CD4-positive, alpha-beta T cell treated with Interleukin-17A for 4 hours (primary cell): ENCODE data around the gene FRAT1.
"Not testable (repeated sequence)": the region's sequence is repeated elsewhere in the genome, so short reads cannot be mapped to it uniquely, and the experiment has no call there.

Source experiments
- DNase-seq: peaks from one replicate; pipeline ENCODE4 v3.0.0-alpha.2; 2020; ENCODE audit warnings: mixed read lengths

FRAT1 gene

DNA sequence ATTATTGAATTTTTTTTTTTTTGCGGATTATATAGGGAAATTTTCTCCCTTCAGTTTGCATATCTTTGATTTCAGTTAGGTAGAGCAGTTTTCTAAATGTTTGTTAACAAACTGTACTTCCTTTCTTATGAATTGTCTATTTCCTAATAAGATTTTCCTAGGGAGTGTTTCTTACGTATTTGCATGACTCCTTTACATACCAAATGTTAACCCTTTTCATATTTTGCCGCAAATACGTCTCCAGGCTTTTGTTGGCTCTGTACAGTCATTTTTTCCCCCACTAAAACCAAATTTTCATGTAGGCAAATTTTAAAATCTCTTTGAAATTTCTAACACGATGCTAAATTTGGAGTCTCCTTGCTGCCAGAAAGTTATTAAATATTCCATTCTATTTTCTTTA lies 17.4 kb downstream of the FRAT1 start:
- DNase-seq: no peak

DNA sequence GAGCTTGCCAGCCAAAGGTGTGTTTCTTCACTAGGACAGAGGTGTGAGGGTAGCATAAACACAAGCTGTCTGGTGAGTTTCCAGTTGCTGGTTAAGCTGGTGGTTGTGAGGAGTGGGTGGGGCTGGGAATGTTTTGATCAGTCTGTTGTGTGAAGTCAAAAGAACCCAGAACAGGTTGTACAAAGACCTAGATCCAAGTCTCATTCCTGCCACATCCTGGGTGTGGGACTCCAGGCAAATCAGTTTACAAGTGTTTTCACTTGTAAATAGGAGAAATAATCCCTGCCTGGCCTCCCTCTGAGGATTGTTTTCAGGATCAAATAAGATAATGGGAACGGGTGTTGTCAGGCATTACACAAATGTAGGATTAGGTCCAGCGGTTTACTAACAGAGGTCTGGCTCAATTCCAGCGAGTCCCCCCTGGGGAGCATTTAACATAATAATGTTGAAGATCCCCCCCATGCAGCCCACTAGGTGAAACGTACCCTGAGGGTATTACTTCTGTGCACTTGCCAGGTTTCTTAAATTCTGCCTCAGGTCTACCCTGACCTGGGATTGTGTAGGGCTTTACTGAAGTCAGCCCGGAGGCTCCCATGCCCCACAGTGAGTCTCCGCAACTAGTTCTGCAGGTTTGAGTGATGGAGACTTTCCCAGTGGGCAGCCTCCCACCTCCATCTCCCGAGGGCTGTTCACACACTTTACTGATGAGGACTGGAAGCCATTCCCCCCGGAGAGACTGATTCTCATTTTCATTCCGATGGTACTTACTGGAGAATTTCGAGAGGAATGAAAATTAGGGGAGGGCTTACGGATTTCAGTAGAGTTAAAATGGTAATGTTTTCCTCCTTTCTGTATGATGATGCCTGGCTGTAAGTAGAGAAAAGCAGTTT lies 18.1 kb downstream of the FRAT1 start:
- no peak for DNase-seq

DNA sequence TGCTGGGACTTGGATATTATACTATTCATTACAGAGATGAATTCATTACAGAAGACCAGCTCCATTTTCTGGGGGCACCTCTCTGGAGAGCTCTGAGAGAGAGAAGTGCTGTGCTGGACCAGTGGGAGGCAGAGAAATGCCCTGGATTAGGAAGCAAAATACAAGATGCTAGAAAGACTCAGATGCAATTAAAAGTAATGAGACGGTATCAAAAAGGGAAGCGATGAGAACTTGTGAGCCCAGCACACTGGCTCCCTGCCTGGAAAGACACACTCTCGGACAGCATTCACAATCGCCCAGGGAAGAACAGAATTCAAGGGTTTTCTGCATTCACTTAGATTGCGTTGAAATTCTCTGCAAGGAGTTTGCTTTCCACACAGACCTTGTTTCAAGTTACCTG lies 19.0 kb downstream of the FRAT1 start:
- DNase-seq: no peak

DNA sequence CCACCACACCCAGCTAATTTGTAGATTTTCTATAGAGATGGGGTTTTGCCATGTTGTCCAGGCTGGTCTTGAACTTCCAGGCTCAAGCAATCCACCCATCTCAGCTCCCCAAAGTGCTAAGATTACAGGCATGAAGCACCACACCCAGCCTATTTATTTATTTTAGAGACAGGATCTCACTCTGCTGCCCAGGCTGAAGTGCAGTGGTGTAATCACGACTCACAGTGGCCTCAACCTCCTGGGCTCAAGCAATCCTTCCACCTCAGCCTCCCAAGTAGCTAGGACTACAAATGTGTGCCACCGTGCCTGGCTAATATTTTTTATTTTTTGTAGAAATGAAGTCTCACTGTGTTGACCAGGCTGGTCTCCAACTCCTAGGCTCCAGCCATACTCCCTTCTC lies 22.3 kb downstream of the FRAT1 start:
- no peak for DNase-seq

DNA sequence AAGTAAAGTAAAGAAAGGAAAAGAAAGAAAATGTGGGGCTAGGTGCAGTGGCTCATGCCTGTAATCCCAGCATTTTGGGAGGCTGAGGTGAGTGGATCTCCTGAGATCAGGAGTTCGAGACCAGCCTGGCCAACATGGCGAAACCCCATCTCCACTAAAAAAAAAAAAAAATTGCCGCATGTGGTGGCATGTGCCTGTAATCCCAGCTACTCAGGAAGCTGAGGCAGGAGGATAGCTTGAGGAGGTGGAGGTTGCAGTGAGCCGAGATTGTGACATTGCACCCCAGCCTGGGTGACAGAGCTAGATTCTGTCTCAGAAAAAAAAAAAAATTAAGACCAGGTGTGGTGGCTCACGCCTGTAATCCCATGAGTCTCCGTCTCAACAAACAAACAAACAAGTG lies 24.6 kb downstream of the FRAT1 start:
- DNase-seq: not testable (repeated sequence)

DNA sequence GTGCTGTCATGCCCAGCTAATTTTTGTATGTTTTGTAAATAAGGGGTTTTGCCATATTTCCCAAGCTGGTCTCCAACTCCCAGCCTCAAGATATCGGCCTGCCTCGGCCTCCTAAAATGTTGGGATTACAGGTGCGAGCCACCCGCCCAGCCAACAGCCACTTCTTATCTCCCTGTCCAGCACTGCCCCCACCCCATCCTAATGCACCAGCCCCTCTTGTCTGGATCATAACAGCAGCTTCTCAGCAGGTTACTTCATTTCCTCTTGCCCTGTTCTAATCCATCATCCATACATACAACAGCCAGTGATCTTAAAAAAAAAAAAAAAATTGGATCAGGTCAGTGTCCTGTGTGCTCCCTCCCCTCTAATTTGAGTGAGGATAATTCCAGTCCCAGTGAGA lies 28.2 kb downstream of the FRAT1 start:
- DNase-seq: no peak

DNA sequence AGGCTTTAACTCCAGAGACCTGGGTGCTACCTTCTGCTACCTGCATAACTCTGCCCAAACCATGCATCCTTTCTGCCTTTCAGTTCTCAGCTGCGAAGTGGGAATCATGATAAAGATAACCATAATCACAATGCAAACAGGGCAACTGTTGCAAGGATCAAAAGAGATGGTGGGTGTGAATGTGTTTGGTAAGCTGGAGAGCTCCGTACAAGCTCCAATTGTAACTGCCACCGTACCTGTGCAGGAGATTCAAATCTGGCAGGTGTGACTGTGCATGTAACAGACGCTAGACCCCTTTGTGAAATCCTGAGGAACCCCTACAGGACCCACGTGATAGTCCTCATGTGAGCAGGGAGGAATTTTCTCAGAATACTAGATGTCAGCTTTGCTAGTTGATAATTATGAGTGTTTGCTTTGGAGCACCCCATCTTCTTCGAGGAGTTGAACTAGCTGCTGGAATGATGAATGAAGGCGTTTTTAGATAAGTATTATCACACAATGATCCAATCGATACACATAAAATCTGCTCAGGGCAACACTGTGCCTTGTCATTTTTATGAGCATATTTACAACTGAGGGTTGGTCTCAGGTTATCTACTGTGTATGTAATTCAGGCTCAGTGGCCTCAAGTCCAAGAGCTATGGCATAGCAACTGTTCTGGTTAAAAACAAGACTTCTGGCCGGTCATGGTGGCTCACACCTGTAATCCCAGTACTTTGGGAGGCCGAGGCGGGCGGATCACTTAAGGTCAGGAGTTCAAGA lies 30.9 kb downstream of the FRAT1 start:
- no peak for DNase-seq

DNA sequence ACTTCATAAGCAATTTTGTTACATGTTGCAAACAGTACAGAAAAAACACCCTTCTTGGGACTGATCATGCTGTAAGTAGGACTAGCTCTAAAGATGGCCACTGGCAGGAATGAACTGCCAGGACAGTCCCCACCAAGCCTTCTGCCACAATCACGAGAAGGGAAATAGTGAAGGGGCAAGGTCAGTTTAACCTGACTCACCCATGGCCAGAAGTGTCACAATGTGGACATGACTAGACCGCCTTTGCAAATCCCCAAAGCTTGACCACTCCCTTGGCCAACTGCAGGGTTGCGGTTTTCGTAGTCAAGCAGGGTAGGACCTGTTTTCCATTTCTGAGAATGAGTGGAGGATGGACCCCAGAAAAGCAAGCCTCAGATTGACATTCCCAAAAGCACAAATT lies 34.9 kb downstream of the FRAT1 start:
- DNase-seq: no peak

DNA sequence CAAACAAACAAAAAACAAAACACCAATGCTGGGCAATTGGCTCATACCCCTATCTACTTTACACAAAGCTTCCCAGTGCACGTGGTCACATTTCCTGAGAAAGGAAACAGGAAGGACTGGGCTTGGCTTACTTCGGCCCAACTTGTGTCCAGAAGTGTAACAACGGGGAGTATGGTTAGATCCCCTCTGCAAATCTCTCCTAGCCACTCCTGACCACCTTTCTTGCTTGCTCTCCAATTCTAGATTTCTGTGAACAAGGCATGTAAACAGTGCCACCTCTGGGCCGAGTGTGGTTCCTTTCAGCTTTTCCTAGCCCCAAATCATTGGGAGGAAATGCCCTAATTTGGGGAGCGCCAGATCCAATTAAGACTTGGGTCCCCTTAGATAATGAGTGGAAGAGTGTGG lies 36.5 kb downstream of the FRAT1 start:
- DNase-seq: peak; percentile 45

DNA sequence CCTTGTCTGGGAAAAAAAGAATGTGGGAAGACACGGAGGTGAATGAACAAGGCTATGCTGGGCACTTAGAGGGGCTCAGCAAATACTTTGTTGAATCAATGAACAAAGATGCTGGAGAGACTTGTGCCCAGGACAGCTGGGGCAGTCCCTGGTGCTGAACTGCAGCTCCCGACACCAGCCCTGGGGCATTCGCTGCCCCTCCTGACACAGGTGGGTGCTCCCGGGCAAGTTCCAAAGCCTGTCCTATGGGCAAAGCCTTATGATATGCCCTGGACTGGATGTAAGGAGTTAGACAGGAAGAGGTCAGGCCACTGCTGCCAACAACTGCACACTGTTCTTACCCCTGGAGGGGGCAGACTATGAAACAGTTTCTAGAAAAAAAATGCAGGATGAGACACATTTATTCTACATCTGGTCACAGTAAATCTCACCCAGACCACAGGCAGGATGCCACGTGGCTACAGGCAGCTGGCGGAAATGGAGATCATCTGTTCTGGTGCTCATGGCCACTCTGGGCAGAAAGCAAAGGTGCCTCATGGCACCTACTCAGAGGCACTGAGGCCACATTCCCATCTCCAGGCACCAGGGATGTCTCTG lies 37.3 kb downstream of the FRAT1 start:
- DNase-seq: no peak

DNA sequence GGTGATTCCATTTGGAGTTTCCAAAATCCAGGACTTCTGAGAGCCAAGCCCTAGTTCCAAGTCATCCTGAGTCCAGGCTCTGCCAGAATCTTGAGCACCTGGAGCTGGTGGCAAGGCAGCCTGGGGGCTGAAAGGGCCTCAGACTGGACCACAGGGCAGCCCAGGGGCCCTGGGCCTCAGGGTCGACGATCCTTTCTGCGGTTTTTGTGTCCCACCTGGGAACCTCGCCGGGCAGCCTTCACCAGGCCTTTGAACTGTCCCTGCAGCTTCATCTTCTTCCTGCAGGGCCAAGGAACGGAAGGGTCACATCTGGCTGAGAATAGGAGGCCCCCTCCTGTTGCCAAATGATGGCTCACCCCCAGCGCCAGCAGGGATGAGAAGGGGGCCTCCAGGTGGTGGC lies 37.8 kb downstream of the FRAT1 start:
- DNase-seq: no peak

DNA sequence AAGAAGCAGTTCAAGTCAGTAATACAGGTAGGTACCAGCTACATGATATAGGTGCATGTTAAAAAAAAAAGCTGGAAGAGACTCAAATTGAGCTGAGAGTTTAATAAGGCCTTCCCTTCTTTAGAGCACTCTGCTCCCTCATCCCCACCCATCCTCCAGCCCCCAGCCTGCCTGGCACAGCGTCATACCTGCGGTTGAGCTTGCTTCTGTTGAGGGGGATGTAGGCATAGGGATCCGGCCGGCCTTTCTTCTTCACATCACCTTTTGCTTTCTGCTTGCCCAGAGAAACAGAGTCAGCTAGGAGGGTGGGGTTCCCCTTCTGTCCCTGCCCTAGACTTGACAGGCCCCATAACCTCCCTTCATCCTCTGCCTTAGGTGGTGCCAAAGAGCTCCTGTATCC lies 39.3 kb downstream of the FRAT1 start:
- no peak for DNase-seq

DNA sequence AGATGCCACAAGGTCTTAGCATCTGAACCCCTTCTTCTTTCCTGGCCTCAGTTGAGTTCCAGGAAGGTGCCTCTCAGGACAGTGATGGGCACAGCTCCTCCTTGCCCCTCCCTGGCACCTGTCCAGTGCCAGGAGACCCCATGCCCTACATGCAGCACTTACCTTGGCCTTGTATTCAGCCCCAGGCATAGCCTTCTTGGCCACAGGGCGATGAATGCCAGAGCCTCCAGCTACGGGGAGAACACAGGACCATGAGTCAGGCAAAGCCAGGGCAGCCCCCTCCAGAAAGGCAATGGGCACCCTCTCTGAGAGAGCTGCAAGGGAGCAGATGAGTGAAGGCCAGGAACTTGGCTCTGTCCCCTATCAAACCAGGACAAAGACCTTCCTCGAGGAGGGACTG lies 39.7 kb downstream of the FRAT1 start:
- no peak for DNase-seq

DNA sequence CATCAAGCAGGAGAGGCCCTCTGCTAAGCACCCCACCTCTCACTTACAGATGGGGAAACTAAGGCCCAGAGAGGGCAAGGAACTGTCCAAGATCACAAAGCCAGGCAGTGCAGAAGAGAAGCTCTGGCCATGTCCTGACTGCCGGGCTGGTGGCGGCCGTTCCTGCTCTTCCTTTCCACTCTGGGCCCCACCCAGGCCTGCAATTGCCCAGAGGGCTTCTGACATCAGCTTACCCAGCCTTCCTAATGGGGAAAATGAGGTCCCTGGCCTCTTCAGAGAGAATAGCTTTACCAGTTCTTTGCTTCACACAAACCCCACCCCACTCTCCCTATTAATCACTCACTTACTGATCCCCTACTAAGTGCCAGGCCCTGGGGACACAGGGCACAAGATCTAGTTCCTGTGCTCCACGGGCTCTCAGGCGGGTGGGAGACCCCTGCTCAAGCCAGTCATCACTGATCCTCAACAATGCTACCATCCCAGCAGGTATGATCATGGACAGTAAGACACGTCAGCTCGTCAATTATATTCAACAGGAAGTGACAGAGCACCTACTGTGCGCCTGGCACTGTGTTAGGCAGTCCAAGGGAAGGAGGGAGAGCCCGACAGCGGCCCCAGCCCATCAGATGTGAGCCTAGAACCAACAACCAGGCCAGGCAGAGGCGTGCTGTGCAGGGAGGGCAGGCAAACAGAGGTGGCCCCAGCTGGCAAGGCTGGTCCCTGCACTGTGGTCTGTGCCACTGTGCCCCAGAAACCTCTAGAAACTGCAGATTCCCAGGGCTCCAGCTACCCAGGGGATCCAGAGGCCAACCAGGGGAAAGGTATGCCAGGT lies 41.9 kb downstream of the FRAT1 start:
- no peak for DNase-seq

DNA sequence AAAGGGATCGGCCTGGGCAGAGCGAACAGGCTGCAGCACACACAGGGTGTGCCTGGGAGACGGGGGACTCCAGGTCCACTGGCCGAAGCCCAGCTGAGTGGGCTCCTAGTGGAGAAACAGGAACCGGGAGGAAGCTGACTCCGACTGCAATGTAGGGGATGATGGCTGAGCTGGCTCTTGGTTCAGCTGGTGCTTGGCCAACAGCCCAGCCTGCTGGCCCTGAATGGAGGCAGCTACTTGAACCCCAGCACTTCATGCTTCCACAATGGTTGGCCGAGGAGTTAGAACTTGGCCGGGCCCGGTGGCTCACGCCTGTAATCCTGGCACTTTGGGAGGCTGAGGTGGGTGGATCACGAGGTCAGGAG lies 42.4 kb downstream of the FRAT1 start:
- DNase-seq: no peak

DNA sequence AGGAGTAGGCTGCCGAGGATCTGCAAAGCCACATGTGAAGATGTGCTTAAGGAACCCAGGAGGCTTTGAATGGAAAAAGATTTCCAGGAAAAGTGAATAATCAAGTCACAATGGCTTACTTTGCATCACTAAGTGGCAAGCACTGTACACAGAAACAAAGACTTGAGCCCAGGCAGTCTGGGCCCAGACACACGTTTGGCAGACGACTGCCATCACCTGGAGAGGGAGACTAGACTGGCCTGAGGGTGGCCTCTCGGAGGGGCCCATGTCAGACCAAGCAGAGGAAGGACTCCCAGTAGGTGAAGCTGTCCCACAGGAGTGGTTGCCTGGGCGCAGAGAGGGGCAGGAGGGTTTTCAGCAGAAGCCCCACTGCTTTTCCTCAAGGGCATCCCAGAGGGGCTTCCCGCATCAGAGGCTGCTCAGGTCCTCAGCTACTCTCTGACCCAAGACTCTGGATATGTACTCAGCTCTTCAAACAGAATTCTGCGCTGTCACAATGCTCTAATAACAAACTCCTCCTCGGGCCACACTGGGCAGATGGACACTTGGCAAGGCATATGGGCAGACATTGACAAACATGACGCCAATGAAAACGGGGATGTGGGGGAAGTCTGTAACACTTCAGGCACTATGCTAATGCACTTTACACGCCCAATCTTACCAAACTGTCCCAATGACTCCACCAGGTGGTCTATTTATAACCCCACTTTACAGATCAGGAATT lies 43.4 kb downstream of the FRAT1 start:
- DNase-seq: no peak

DNA sequence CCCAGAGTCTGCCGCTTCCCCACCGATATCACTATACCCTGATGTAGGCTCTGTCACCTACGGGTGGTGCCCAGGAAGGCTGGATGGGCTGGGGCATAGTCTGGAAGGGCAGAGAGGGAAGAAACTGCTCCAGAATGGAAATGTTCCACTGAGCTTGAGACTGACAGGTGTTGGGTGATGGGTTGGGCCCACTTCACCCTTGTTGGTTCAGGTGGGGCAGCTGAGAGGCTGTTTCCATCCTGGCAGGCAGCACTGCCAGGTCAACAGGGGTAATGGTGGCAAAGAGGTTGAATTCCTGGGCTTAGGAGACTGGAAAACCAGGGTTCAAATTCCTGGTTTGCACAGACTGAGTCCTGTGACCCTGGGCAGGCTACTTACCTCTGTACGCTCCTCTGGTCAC lies 44.0 kb downstream of the FRAT1 start:
- no peak for DNase-seq

DNA sequence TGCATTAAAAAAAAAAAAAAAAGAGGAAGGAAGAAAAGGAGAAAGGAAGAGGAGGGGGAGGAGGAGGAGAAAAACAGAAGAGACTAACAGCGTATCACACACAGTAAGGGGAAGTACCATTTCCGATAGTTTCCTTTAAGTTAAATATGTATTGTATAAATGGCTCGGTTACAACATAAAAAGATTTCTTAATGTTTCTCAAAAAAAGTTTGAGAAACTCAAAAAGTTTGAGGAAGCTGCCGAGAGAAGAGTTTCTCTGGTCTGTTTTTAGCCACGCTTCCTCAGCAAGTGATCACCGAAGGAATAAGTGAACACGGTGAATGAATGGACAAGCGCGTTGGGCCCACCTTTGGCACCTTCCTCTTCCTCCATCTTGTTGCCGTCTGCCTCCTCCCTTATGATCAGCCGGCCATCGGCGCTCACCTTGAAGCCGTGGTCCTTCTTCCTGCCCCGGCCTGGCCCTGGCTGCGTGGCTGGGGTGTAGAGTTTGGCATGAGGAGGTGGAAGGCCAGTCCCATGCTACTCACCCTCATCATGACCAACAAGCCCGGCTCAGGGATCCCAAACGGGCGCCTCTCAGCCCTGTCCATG lies 46.8 kb downstream of the FRAT1 start:
- DNase-seq: no peak

DNA sequence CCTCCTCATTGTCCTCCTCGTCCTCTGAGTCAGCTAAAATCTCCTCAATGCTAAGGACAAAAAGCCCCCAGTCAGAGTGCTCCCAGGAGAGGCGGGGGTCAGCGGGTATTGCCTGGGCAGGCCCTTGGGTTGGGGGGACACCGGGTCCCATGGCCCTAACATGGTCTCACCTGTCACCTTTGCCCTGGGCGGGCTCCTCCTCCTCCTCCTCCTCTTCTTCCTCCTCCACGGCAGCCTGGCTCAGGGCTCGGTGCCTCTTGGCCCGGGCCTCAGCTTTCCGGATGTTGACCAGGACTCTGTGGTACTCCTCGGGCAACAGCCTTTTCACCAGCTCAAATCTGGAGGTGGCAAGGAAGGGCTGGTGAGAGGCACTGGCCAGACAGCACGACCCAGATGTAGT lies 47.5 kb downstream of the FRAT1 start:
- DNase-seq: no peak

DNA sequence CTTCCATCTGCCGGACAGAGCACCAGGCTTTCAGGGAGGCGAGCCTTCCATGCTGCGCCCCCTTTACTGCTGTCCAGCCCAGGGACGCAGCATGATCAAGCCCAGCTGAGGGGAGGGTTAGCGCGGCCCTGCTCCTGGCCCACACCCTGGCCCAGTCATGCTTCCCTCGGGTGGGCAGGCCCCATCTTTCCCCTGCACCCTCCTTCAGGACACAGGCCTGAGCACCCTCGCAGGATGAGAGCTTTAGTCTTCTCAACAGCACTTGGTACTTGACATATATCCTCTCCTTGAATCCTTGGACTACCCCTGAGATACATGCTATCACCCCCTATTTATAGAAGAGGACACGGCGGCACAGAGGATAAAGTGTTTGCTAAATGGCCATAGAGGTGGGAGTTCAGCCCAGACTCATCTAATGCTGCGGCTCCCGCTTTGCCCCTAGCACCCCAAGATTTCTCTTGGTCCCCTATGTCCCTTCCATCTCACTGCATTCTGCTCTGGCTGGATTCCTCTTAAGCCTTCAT lies 48.1 kb downstream of the FRAT1 start:
- no peak for DNase-seq
